Mammary epithelial cell (primary cell): ENCODE data around the gene PIK3CA.

ENCODE experiments used
- EZH2 ChIP-seq: IDR thresholded peaks from 2 replicates; pipeline ENCODE4 v1.6.1; 2012; ENCODE audit warnings: low read length, inconsistent platforms, borderline replicate concordance
- TF ChIP-seq, protein P1 (sequence below), 2 donors: IDR thresholded peaks in 1 of 2; conservative IDR thresholded peaks in 1 of 2; 2 replicates each; pipeline ENCODE4 v1.5.1; 2011 to 2012; ENCODE audit warnings: inconsistent platforms in 2 of 2, low read length in 2 of 2, mild to moderate bottlenecking in 2 of 2, control low read depth in 1 of 2, low read depth in 1 of 2; ENCODE audit not compliant: insufficient read depth in 1 of 2; ENCODE audit errors: extremely low read depth in 1 of 2

DNA sequence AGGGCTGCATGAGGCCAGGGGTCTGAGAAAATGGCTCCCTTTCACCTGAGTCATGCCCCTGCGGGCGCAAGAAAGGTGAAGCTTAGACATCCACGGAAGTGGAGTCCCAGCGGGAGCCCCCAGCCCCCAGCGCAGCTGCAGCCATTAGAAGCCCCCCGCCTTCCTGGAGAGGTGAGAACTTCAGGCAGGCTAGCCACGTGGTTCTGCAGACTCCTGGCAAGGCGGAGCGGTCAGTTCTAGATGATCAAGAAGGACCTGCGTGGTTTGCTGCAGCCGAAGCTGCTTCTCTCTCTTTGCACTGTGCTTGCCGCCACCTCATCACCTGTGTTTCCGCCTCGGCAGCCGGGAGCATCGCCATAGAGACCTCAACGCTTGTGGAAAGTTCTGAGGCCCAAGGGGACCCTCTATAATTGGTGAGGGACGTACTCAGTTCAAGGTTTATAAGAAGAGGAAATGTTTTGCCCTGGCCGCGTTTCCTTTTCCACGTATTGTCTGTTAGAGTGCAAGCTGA lies 118.6 kb downstream of the PIK3CA start:
- TF ChIP-seq, protein P1, sequence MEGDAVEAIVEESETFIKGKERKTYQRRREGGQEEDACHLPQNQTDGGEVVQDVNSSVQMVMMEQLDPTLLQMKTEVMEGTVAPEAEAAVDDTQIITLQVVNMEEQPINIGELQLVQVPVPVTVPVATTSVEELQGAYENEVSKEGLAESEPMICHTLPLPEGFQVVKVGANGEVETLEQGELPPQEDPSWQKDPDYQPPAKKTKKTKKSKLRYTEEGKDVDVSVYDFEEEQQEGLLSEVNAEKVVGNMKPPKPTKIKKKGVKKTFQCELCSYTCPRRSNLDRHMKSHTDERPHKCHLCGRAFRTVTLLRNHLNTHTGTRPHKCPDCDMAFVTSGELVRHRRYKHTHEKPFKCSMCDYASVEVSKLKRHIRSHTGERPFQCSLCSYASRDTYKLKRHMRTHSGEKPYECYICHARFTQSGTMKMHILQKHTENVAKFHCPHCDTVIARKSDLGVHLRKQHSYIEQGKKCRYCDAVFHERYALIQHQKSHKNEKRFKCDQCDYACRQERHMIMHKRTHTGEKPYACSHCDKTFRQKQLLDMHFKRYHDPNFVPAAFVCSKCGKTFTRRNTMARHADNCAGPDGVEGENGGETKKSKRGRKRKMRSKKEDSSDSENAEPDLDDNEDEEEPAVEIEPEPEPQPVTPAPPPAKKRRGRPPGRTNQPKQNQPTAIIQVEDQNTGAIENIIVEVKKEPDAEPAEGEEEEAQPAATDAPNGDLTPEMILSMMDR (conservative IDR thresholded peaks at IDR 0.05 in 1 of 2, IDR thresholded peaks at IDR 0.05 in 1 of 2; ENCODE audit: extremely low read depth in 1 of 2, insufficient read depth in 1 of 2, low read depth in 1 of 2, low read length in 2 of 2): no peak
- no peak for TF ChIP-seq EZH2
